ENCODE measurements around the gene VPS37B.
"Not testable (repeated sequence)": the region's sequence is repeated elsewhere in the genome, so short reads cannot be mapped to it uniquely, and the experiment has no call there.

The VPS37B gene

DNA sequence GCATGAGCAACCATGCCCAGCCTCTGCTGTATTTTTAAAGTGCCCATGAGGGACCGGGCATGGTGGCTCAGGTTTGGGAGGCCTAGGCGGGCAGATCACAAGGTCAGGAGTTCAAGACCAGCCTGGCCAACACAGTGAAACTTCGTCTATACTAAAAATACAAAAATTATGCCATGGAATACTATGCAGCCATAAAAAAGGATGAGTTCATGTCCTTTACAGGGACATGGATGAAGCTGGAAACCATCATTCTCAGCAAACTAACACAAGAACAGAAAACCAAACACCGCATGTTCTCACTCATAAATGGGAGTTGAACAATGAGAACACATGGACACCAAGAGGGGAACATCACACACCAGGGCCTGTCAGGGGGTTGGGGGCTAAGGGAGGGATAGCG lies 9.3 kb upstream of the VPS37B start:
- FAIRE-seq = not testable (repeated sequence)

DNA sequence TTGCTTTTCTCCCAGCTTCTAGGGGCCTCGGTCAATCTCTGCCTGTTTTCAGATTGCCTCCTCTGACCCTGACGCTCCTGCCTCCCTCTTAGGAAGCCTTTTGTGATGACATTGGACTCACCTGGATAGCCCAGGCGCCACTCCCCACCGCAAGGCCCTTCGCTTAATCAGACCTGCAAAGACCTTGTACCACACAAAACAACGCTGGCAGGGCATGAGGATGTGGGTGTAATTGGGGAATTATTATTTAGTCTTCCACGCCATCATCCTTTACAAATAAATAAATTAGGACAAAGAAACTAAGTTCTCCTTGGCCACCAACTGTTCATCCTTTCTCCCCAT lies 7.7 kb upstream of the VPS37B start:
- no peak for FAIRE-seq

DNA sequence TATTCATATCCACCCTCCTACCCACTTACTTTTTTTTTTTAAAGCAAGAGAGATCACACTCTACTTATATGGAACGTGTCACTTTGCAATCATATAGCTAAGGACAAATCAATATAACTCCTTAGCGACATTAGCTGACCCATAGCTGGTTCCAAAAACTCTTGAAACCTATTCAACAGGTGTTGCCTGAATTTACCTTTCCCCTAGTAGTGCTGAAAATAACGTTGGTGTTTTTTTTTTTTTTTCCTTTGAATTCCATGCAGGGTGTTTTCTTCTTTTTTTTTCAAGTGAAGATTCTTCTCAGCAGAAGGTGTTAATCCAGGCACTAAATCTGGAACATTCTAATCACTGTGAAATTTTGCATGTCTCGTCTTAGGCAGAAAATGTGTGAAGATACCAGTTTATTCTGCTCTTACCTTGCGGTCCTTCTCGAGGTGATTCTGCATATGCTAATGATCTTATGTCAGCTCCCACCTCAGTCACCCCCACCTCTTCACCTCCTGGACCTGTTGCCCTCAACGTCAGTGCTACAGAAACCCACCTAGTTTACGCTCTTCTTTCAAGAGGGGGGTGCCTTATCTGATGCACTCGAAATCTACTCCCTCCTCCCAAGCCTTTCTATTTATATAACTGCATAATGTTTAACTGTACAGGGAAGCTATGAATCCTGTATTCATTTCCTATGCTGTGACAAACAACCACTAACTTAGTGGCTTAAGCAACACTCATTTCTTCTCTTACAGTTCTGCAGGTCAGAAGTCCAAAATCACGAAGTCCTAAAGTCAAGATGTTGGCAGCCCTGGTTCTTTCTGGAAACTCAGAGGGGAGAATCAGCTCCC lies 7.1 kb upstream of the VPS37B start:
- FAIRE-seq = no peak

DNA sequence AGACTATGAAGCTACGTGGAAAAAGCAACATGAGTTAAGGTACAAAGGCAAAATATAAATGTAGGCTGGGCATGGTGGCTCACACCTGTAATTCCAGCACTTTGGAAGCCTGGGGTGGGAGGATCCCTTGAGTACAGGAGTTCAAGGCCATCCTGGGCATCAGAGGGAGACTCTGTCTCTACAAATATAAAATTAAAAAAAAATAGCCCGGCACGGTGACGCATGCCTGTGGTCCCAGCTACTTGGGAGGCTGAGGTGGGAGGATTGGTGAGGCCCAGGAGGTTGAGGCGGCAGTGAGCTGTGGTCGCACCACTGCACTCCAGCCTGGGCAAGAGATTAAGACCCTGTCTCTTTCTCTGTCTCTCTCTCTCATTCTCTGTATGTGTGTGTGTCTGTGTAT lies 4.0 kb upstream of the VPS37B start:
- FAIRE-seq = no peak

DNA sequence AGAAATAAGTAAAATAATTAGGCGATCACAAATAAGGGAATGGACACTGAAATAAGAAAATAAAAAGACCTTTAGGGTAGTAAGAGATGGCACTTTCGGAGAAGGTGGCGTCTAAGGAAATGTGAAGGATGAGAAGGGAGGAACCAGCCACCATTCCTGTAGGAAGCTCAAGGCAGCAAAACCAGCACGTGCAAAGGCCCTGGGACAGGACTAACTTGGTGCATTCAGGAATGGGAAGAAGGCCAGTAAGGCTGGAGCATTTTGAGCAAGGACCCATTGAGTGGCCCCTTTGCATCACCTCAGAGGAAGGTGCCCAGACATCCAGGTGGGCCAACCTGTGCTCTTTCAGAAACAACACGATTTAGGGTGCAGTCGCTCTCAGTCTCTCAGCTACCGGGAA lies 738 bp upstream of the VPS37B start:
- no peak for FAIRE-seq

DNA sequence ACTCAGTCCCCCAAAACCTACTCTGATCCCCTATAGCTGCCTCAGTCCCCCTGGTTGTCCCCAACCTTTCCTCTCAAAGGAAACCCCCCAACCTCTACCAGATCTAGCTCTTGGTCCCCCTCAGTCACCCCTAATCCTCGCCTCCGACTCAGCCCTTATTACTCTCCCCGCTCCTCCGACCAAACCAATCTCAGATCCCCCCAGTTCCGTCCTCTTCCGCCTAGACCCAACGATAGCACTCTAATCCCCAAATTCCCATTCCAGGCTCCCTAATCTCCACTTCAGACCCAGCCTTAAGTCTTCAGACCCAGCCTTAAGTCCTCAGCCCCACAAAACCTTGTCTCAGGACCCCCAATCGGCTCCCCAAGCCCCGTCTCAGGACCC lies 612 bp downstream of the VPS37B start:
- no peak for FAIRE-seq

DNA sequence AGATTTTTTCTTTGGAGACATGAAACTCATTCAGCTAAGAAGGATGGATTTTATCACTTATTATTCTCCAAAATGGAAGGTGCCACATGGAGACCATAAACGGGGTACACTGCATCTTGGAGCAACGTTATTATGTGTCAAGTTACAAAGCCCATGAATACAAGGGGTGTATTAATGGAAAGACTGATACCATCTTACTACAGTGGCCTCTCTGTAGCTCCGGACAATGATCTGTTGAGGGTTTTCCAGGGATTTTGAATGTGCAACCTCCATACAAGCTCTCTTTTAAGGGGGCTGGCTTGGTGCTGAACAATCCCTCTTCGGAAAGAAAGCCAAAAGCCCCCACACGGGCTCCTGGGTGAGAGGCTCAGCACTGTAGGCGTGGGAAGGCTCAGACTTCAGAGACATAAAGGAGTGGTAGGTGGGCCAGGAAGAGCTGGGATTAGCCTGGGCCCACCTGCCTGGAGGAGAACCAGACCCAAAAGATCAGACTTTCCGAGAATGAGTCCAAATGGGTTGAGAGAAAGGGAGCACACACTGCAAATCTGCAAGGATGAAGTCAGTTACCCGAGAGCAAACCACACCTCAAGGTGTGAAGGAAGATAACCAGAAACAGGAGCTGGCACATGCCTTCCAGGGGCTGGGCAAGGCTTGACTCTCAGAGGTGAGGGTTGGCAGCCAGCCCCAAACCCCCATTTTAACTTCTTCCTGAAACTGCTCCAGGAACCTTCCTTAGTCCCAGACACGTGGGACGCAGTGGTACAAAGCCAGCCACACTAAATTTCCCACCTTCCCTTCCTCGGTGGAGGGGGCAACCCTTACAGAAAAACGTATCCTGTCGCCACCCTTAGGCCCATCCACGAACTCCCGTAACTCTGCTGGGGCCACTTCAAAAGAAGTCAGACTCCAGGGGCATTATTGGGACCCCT lies 1.5 kb downstream of the VPS37B start:
- FAIRE-seq = no peak

DNA sequence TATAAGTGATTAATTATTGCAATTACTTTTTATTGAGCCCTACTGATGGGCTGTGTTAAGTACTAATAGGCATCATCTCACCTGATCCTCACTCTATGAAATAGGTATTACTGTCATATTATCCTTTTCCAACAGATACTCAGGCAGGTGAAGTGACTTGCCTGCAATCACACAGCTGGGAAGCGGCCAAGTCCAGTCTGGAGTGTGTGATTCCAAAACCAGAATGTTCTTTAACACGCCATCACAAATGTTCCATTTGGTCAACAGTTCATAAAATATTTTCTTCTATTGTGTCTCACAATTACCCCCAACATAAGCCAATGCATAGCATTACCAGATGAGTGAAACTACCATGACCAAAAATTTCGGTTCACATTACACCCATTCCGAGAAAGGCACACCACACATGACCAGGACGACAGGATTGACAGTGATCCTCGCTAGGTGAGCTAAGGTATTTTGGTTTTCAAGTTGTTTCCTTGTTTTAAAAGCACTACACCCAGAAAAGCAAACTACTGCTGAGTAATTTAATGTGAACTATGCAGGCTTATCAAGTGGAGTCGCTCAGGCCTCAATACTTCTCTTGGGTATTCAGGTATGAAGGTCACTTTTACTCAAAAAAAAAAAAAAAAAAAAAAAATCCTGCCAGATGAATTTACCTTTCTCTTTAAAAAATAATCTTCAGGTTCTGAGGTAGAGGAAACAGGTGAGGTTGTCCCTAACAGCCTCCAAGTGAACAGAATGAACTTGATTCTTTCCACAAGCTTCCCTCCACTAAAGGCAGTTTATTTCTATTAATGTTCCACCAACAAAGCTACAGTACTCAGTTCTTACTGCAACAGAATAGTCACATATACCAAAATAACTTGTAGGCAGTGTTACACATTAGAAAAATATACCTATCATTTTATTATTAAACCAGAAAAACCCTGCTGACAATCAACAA lies 2.4 kb downstream of the VPS37B start:
- no peak for FAIRE-seq

DNA sequence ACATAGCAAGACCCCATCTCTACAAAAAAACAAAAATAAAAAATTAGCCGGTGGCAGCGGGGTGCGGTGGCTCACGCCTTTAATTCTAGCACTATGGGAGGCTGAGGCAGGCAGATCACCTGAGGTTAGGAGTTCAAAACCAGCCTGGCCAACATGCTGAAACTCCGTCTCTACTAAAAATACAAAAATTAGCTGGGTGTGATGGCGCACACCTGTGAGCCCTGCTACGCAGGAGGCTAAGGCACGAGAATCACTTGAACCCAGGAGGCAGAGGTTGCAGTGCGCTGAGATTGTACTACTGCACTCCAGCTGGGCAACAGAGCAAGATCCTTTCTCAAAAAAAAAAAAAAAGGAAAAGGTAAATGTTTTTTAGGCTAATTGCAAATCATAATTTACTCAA lies 3.2 kb downstream of the VPS37B start:
- not testable (repeated sequence) for FAIRE-seq

DNA sequence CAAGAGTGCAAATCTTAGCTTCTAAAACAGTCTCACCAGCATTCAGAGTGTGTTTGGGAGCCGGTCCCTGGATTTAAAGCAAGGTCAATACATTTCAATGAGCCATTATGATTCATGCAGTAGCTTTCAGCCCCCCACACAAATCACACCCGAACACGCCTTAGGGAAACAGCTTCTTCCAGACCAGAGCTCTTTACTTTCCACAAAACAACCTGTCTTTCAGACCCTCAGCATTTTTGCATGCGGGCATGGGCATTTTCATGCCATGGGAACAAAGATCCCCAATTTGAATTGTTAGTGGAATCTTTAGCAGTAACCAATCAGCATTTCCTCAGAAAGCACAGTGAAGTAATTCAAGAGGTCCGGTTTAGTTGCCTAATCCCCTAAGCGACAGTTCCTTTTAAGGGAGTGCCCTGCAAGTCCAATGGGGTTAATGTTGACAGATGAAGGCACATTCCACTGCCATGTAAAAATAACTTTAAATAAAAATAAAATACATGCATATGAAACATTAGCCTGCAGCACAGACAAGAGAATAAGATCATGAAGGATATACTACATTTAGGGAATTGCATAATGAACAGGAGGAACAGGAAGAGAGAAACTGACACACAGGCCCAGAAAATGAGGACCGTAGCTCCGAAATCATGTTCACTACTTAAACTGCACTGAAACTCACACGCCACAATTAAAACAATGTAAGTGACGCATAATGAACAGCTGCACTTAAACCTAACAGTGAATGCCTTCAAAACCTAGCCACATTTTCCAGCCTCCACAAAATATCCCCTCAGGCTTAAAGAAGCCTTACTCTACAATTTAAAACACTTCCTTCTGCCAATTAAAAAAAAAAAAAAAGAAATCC lies 4.0 kb downstream of the VPS37B start:
- FAIRE-seq = no peak

DNA sequence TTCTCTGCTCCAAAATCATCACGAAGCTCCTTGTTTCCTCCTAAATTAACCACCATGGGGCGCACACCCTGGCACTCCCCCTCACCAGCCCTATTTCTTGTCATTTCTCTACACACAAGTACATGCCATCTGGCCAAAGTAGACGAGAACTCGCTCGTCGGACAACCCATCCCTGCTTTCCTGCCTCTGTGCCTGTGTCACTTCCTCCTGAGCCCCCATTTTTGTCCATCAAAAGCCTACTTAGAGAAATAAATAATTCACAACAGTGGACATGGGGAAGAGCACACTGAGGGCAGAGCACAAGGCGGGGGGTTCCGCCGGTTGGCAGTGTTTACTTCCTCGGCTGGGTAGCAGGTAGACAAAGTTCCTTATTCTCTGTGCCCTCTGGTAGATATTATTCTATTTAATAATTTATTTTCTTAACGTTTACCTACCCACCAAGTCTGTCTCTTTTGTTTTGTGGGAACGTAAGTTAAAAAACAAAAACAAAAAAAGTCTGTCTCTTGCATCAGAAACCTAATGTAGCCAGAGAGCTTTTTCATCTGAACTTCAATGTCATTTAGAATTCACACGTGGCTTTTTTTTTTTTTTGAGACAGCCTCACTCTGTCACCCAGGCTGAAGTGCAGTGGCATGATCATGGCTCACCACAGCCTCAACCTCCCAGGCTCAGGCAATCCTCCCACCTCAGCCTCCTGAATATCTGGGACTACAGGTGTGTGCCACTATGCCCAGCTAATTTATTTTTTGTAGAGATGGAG lies 6.0 kb downstream of the VPS37B start:
- no peak for FAIRE-seq

DNA sequence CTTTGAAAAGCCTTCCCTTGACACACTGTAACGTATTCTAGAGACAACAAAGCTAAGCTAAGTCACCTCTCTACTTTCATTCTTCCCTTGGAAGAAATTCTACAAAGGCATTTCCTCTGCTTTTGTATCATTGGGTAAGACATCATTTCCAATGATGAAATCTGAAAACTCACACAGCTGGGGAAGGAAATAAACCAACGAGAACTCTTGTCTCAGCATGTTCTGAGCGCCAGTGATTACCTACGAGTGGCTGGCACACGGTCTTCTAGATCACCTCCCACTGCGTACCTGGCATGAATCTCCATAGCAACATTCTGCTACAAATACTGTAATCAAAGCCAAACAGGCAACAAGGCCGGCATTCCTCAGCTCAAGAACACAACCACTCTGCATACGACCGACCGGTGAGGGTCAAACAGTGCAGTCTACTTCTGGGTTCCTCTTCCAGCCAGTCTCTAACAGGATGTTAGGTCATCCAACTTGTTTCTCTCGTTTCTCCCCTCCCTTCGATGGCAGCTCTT lies 7.6 kb downstream of the VPS37B start:
- FAIRE-seq = no peak

DNA sequence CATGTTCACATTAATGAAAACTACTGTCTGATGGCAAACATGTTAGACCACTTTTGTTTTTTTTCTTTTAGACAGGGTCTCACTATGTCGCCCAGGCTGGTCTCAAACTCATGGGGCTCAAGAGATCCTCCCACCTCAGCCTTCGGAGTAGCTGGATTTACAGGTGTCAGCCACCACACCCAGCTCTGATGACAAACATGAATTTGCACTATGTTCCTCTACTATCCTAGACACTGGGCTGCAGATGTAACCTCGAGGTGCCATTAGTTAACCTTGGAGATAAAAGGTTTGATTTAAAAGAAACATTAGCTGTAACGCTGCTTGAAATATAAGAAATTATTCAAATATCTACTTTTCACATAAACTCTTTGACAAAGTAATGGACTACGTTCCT lies 8.1 kb downstream of the VPS37B start:
- FAIRE-seq = no peak

DNA sequence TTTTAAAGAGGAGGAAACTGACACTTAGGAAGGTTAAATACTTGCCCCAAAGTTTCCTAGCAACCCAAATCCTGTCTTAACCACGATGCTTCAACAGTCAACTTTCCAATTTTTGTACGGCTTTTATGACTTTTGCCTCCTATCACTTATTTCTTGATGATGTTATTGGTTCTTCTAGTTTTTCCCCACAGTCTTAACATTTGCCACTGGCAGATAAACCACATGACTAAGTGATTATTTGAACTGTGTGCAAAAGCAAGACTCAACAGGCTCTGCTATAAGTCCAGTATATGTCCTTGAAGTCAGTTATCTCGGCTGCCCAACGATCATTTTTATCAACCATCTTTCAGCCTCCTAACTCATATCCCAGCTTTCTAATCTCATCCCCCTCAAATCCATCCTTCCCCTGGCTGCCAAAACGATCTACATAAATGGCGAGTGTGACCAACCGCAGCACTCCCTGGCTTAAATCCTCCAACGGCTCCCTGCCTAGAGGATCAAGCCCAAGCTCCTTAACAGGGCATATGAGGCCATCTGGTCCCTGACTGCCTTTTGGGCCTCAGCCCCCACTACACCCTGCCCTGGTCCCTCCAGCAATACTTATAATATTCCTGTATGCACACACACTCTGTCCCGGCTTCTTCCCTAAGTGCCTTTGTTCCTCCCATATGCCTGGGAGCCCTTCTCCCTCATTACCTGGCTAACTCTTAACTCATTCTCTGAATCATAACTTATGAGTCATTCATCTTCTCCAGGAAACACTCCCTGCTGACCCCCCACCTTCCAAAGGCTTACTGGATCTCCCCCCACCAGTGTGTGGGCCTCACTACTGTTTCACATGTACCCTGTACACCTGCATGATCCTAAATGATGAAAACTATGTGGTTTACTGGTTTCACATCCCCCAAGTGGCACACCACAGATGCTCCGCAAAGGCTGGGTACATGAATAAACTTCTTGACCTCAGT lies 8.8 kb downstream of the VPS37B start:
- no peak for FAIRE-seq

DNA sequence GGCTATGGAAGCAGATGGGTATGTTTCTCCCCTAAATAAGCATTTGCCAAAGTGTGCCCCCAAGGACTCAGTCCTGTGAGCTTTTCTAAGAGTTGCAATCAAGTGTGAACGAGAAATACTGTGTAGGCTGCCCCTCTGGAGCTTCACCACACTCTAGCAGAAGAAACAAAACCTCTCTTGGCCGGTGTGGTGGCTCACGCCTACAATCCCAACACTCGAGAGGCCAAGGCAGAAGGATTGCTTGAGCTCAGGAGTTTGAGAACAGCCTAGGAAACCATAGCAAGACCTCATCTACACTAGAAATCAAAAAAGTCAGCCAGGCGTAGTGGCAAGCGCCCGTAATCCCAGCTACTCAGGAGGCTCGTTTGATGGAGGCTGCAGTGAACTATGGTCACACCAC lies 9.8 kb downstream of the VPS37B start:
- FAIRE-seq = no peak

DNA sequence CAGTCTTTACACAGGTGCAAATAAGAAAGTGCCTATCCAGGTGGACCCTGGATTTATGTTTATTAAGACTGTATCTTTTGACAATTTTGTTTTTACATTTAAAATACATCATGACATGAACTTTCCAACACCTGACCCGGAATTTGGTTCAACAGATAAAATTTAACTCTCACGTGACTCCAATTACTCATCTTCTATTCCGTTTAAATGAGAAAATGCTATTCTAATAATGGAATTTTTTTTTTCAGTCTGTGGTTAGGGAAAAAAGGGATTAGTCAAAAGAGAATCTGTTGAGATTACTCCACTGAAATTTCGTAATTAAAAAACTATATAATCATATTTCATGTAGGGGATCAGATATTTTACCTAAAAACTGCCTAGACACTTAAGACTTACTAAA lies 11.1 kb downstream of the VPS37B start:
- FAIRE-seq = no peak

DNA sequence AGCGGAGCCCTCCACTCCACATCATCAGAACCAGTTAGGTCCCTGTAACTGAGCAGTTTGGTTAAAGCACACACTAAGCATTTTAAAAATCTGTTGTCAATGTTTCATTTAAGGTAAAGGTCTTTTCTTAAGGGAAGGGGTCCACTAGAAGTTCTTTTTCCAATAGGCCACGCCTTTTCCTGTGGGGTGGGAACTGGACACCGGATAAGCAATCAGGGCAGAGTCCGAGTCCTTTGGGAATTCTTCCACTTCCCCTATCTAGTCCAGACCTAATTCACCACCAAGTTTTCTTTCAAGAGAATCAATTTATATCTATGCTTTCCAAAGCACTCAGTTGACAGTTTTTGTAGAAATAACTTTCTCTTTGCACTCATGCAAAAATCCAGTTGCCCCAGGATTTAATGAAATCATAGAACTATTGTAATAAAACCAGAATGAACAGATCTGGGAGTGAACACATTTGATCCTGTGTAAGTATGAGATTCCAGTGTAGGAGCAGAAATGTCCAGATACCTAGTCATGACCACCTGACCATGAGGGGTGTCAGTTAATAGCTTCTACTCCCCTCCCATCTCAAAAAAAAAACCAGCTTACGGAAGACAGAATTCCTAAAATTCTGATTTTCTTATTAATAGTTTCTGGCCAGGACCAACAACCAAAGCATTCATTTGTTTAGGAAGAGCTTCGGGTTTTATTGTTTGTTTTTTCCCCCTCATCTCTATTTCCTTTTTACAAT lies 11.7 kb downstream of the VPS37B start:
- FAIRE-seq = no peak

DNA sequence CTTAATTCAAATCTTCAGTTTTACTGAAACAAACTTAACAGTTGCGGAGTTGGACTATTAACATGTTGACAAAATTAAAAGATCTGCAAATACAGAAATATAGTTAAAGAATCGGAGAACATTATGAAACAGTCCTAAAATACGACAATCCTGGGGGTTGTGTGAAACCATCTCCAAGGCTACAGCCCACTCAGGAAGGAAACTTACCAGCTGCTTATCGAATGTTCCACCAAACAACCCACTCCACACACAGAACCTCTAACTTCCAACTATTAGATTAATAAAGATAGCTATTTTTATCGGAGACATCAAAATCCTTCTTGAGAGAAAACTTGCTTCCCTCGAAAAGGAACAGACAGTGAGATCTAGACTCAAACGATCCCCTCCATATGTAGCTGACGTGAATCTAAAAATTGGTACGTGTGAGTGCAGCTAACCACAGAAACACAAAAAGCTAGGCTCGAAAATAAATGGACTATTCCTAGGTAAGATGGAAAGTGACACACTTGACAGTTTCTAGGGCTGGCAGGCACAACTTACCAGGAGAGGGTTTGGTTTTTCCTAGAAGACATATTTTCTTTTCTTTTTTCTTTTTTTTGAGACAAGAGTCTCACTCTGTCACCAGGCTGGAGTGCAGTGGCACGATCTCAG lies 12.9 kb downstream of the VPS37B start:
- FAIRE-seq = no peak
